ENCODE measurements around the gene TMEM212. TPM values are rescaled to one million over a fixed set of nuclear protein-coding genes. Genes with fewer than 3 reads are reported as not detected.
A peak's percentile ranks its signal among the peaks of the same experiment; 100 is the strongest.

Gene TMEM212
- total RNA-seq, 1 donor from 2014 or later, result not detected

DNA sequence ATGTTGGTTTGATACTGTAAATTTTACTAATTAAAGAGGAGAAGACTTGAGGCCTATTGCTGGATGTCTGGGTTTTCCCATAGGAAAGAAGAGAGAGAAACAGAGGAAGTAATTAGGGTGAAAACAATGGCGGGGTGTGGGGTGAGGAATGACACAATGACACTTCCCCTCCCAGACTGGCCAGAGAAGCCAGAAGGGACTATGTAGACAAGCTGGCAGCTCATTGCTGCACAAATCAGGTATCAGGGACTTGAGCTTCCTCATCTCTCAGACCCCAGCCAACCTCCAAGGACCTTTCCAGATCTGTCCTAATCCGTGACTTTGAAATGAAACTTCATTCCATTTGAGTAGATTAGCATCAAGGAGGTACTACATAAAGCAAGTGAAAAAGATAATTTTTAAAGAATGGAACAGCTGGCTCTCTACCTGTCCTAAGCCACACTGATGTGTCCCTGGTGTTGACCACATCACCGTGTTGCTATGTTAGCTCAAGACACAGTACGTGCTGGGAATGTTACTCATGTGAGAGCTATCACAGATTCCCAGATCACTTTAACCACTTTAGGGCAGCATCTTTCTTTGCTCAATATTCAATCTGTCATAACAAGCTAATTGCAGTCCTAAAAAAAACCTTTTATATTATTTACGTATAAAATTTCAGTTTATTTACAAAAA is 22.2 kb downstream of the TMEM212 start:
- no peaks in the 10 kb centered on the region for H3K36me3 ChIP-seq
- DNase-seq (no peak), ATAC-seq (peak; percentile 49)
- TF ChIP-seq, protein P1, sequence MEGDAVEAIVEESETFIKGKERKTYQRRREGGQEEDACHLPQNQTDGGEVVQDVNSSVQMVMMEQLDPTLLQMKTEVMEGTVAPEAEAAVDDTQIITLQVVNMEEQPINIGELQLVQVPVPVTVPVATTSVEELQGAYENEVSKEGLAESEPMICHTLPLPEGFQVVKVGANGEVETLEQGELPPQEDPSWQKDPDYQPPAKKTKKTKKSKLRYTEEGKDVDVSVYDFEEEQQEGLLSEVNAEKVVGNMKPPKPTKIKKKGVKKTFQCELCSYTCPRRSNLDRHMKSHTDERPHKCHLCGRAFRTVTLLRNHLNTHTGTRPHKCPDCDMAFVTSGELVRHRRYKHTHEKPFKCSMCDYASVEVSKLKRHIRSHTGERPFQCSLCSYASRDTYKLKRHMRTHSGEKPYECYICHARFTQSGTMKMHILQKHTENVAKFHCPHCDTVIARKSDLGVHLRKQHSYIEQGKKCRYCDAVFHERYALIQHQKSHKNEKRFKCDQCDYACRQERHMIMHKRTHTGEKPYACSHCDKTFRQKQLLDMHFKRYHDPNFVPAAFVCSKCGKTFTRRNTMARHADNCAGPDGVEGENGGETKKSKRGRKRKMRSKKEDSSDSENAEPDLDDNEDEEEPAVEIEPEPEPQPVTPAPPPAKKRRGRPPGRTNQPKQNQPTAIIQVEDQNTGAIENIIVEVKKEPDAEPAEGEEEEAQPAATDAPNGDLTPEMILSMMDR (IDR thresholded peaks at IDR 0.05), result no peak
- H3K9me3 ChIP-seq, result no peaks in the 10 kb centered on the region
- intact Hi-C loops (cut with DNase I), result no loop called here
- H3K27ac ChIP-seq, result no peak overlapping the region
- no peaks in the 10 kb centered on the region for H3K27me3 ChIP-seq
- H3K4me1 ChIP-seq, result peaks cover 12% of the 10 kb centered on the region
- H3K4me3 ChIP-seq, result no peak overlapping the region

DNA sequence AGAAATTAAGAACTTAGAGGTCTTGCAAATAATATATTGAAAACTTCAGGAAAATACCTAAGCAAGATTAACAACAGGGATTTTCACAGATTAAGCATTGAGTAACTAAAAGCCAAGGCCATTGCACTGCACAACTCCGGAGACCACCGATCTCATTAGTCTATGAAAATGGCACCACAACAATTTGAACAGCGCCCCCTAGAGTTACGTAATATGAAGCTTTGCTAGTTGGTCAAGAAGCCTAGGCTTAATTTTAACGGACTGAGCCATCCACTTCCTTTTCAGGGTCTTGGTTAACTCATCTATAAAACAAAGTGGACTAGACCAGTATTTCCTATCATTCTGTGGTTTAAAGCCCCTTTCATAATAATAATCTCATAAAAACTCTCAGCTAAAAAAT is 24.8 kb downstream of the TMEM212 start:
- Histone ChIP-seq H3K36me3 (no peaks in the 10 kb centered on the region), H3K27ac (no peak overlapping the region), H3K4me3 (no peak overlapping the region), H3K9me3 (no peaks in the 10 kb centered on the region), H3K27me3 (no peaks in the 10 kb centered on the region), H3K4me1 (no peaks in the 10 kb centered on the region)
- ATAC-seq (no peak), DNase-seq (no peak)
- intact Hi-C loops (cut with DNase I), result no loop called here
- TF ChIP-seq, protein P1 (IDR thresholded peaks at IDR 0.05), result peak; percentile 28

- intact Hi-C loops (cut with DNase I), result no loop called here
- no peak for ATAC-seq
- Histone ChIP-seq H3K36me3 (no peaks in the 10 kb centered on the region), H3K4me1 (peaks cover 28% of the 10 kb centered on the region), H3K27ac (no peak overlapping the region), H3K27me3 (no peaks in the 10 kb centered on the region), H3K9me3 (no peaks in the 10 kb centered on the region), H3K4me3 (no peak overlapping the region)
- TF ChIP-seq, protein P1 (IDR thresholded peaks at IDR 0.05), result no peak
- no peak for DNase-seq
Measured at GRCh38 chr3:171871392-171872274, 28.5 kb downstream of the TMEM212 start.

- Histone ChIP-seq H3K27me3 (no peaks in the 10 kb centered on the region), H3K9me3 (no peaks in the 10 kb centered on the region), H3K4me1 (peaks cover 42% of the 10 kb centered on the region), H3K27ac (peak overlapping the region; percentile 66), H3K36me3 (no peaks in the 10 kb centered on the region), H3K4me3 (no peak overlapping the region)
- DNase-seq (no peak), ATAC-seq (no peak)
- intact Hi-C loops (cut with DNase I), result no loop called here
- TF ChIP-seq, protein P1 (IDR thresholded peaks at IDR 0.05), result no peak
Measured at GRCh38 chr3:171873580-171873979, 30.4 kb downstream of the TMEM212 start.

GRCh38 chr3:171874251-171874681 is 31.1 kb downstream of the TMEM212 start:
- Histone ChIP-seq H3K27me3 (no peaks in the 10 kb centered on the region), H3K27ac (peak overlapping the region; percentile 66), H3K4me1 (peaks cover 45% of the 10 kb centered on the region), H3K9me3 (no peaks in the 10 kb centered on the region), H3K4me3 (no peak overlapping the region), H3K36me3 (no peaks in the 10 kb centered on the region)
- DNase-seq, result no peak
- TF ChIP-seq, protein P1 (IDR thresholded peaks at IDR 0.05), result no peak
- ATAC-seq, result peak; percentile 71
- intact Hi-C loops (cut with DNase I), result no loop called here
